ENCODE measurements around the gene ZNF217. TPM values are rescaled to one million over a fixed set of nuclear protein-coding genes. Genes with fewer than 3 reads are reported as not detected.
"Not testable (repeated sequence)": the region's sequence is repeated elsewhere in the genome, so short reads cannot be mapped to it uniquely, and the experiment has no call there.

Gene ZNF217
- total RNA-seq, 2 experiments from 2014 or later: 39.7 to 68.4 TPM

- H3K9me3 ChIP-seq (ENCODE audit: low read length); intact Hi-C loops (cut with micrococcal nuclease; ENCODE audit: unreplicated experiment); H2AFZ ChIP-seq (ENCODE audit: low read length); H3K27ac ChIP-seq (ENCODE audit: low read depth, low read length, poor library complexity, severe bottlenecking); H3K4me1 ChIP-seq (ENCODE audit: insufficient read depth, low read length, poor library complexity, severe bottlenecking); DNase-seq (ENCODE audit: low spot score); H4K20me1 ChIP-seq (ENCODE audit: insufficient read depth, low read length); H3K4me3 ChIP-seq (ENCODE audit: low read depth, low read length, poor library complexity, severe bottlenecking); H3K4me2 ChIP-seq (ENCODE audit: low read length); BruUV-seq (replicated peaks); H3K36me3 ChIP-seq (ENCODE audit: insufficient read depth, low read length); CTCF ChIA-PET (ENCODE audit: unreplicated experiment); H3K9me2 ChIP-seq (ENCODE audit: insufficient read depth, low read length); H3K79me2 ChIP-seq (ENCODE audit: insufficient read depth, low read depth, low read length): not testable (repeated sequence)
- POLR2A ChIA-PET: interaction anchor here (0.6 kb wide), 1 partner anchor 200 kb away, joined by 3 read pairs; no protein-coding TSS in a partner anchor
Measured at GRCh38 chr20:53551719-53552571, 41.7 kb downstream of the ZNF217 start.

- Histone ChIP-seq H3K4me3 (ENCODE audit: low read depth, low read length, poor library complexity, severe bottlenecking) (no peak overlapping the region), H3K27ac (ENCODE audit: low read depth, low read length, poor library complexity, severe bottlenecking) (no peak overlapping the region), H4K20me1 (ENCODE audit: insufficient read depth, low read length) (no peaks in the 10 kb centered on the region), H3K36me3 (ENCODE audit: insufficient read depth, low read length) (no peaks in the 10 kb centered on the region), H3K4me2 (ENCODE audit: low read length) (no peak overlapping the region), H3K9me3 (ENCODE audit: low read length) (no peaks in the 10 kb centered on the region), H3K79me2 (ENCODE audit: insufficient read depth, low read depth, low read length) (no peaks in the 10 kb centered on the region), H2AFZ (ENCODE audit: low read length) (no peak overlapping the region), H3K4me1 (ENCODE audit: insufficient read depth, low read length, poor library complexity, severe bottlenecking) (no peaks in the 10 kb centered on the region), H3K9me2 (ENCODE audit: insufficient read depth, low read length) (no peaks in the 10 kb centered on the region)
- BruUV-seq (replicated peaks): no TSS peak
- intact Hi-C loops (cut with micrococcal nuclease; ENCODE audit: unreplicated experiment): no loop called here
- POLR2A ChIA-PET: interaction anchor here (0.5 to 0.6 kb wide), 4 partner anchors 253 to 1391 kb away, joined by 3 to 7 read pairs (median 4); no protein-coding TSS in a partner anchor
- CTCF ChIA-PET (ENCODE audit: unreplicated experiment): no interaction called here
- TF ChIP-seq EZH2phosphoT487 (IDR thresholded peaks at IDR 0.05; ENCODE audit: borderline replicate concordance, low read depth, low read length) (no peak), CTCF (conservative IDR thresholded peaks at IDR 0.05; ENCODE audit: low read length) (no peak)
- no peak for DNase-seq (ENCODE audit: low spot score)
Measured at GRCh38 chr20:53550280-53551187, 43.1 kb downstream of the ZNF217 start.

GRCh38 chr20:53547664-53548239, 45.9 kb downstream of the ZNF217 start:
- no peaks in the 10 kb centered on the region for H4K20me1 ChIP-seq (ENCODE audit: insufficient read depth, low read length)
- H3K9me2 ChIP-seq (ENCODE audit: insufficient read depth, low read length): no peaks in the 10 kb centered on the region
- ChIA-PET CTCF (ENCODE audit: unreplicated experiment) (interaction anchor here (0.7 kb wide), 1 partner anchor 394 kb away, joined by 4 read pairs; no protein-coding TSS in a partner anchor), POLR2A (interaction anchor here (0.7 kb wide), 1 partner anchor 46 kb away, joined by 4 read pairs; no protein-coding TSS in a partner anchor)
- intact Hi-C loops (cut with micrococcal nuclease; ENCODE audit: unreplicated experiment): loop anchor here (1.0 kb wide), 1 partner anchor 134 kb away; no protein-coding TSS in a partner anchor
- H3K36me3 ChIP-seq (ENCODE audit: insufficient read depth, low read length): no peaks in the 10 kb centered on the region
- peak; percentile 63 for DNase-seq (ENCODE audit: low spot score)
- H3K9me3 ChIP-seq (ENCODE audit: low read length): no peaks in the 10 kb centered on the region
- BruUV-seq (replicated peaks): no TSS peak
- no peak overlapping the region for H2AFZ ChIP-seq (ENCODE audit: low read length)
- no peak overlapping the region for H3K27ac ChIP-seq (ENCODE audit: low read depth, low read length, poor library complexity, severe bottlenecking)
- H3K79me2 ChIP-seq (ENCODE audit: insufficient read depth, low read depth, low read length): no peaks in the 10 kb centered on the region
- TF ChIP-seq CTCF (conservative IDR thresholded peaks at IDR 0.05; ENCODE audit: low read length) (peak; percentile 85), EZH2phosphoT487 (IDR thresholded peaks at IDR 0.05; ENCODE audit: borderline replicate concordance, low read depth, low read length) (no peak)
- no peaks in the 10 kb centered on the region for H3K4me1 ChIP-seq (ENCODE audit: insufficient read depth, low read length, poor library complexity, severe bottlenecking)
- no peak overlapping the region for H3K4me2 ChIP-seq (ENCODE audit: low read length)
- no peak overlapping the region for H3K4me3 ChIP-seq (ENCODE audit: low read depth, low read length, poor library complexity, severe bottlenecking)

All from OCI-LY7 (cell line).